Gastrocnemius medialis (tissue), 4 donors: Measurements from ENCODE around the gene FTSJ1. TPM values are rescaled to one million over a fixed set of nuclear protein-coding genes. Genes with fewer than 3 reads are reported as not detected.

Experiments
- ATAC-seq, 2 donors: fragments of 150-250 bp; one replicate each; pipeline ENCODE4 v1.9.1; 2016
- DNase-seq, 2 donors: peaks; one replicate each; pipeline ENCODE4 v3.0.0-alpha.2; 2019
- H3K27ac ChIP-seq, 4 donors: fragments of 200-600 bp; sonication (generic); 1 replicate in 1 of 4; 2 replicates in 3 of 4; pipeline ENCODE4 v1.5.1; 2016 to 2018; ENCODE audit warnings: mild to moderate bottlenecking in 2 of 4, moderate library complexity in 1 of 4
- H3K27me3 ChIP-seq, 3 donors: fragments of 200-600 bp; sonication (generic) in 2 of 3; 1 replicate in 1 of 3; 2 replicates in 2 of 3; pipeline versions ENCODE4 v1.5.1 to v1.6.0; 2016 to 2019; ENCODE audit warnings: mild to moderate bottlenecking in 1 of 3, moderate library complexity in 1 of 3
- H3K36me3 ChIP-seq, 2 donors: fragments of 200-600 bp; sonication (generic) in 1 of 2; one replicate each; pipeline ENCODE4 v1.5.1; 2017 to 2018
- H3K4me1 ChIP-seq, 2 donors: fragments of 200-600 bp; sonication (generic) in 1 of 2; one replicate each; pipeline ENCODE4 v1.5.1; 2016 to 2017; ENCODE audit warnings: mild to moderate bottlenecking in 2 of 2
- H3K4me3 ChIP-seq, 4 donors: fragments of 200-600 bp; sonication (generic) in 3 of 4; 1 replicate in 1 of 4; 2 replicates in 3 of 4; pipeline ENCODE4 v1.5.1; 2016 to 2019; ENCODE audit warnings: mild to moderate bottlenecking in 2 of 4
- H3K9me3 ChIP-seq, 3 donors: fragments of 200-600 bp; sonication (generic) in 2 of 3; 1 replicate in 1 of 3; 2 replicates in 2 of 3; pipeline ENCODE4 v1.5.1; 2016 to 2019
- POLR2A ChIP-seq, 2 donors: fragments of 450-650 bp; IDR thresholded peaks; one replicate each; pipeline ENCODE4 v1.6.1; 2017; ENCODE audit warnings: antibody characterized with exemption in 2 of 2, mild to moderate bottlenecking in 2 of 2, moderate library complexity in 2 of 2
- in situ Hi-C, 4 donors: fragments of 200-750 bp; cut with MboI; loops; one replicate each; pipeline versions ENCODE4 v1.15.0 to v1.8.0; 2017; ENCODE audit warnings: low sequenced_read_pairs in 4 of 4
- intact Hi-C: fragments of 100-400 bp; cut with DNase I; formaldehyde crosslinking; loops from one replicate; pipeline ENCODE4 v1.15.1; 2023; ENCODE audit warnings: low total_unique reads
- total RNA-seq, 4 donors: library from RNA; depleted of rRNA; stranded (reverse); fragments of >200 nt; gene quantifications; one replicate each; pipeline versions ENCODE4 v1.1.0 to v1.2.3, GENCODE V29; 2016
- TF ChIP-seq, protein P1 (sequence below), 5 experiments: fragments of 450-650 bp in 3 of 5; fragments of 200-600 bp in 2 of 5; sonication (generic) in 2 of 5; IDR thresholded peaks in 4 of 5; conservative IDR thresholded peaks in 1 of 5; 1 replicate in 4 of 5; 2 replicates in 1 of 5; pipeline ENCODE4 v1.5.1; 2016 to 2019; ENCODE audit warnings: antibody characterized with exemption in 5 of 5, mild to moderate bottlenecking in 3 of 5, moderate library complexity in 3 of 5

Gene FTSJ1
- total RNA-seq, 4 donors from 2014 or later = 31.4 to 47.7 (median 38.2) TPM

DNA sequence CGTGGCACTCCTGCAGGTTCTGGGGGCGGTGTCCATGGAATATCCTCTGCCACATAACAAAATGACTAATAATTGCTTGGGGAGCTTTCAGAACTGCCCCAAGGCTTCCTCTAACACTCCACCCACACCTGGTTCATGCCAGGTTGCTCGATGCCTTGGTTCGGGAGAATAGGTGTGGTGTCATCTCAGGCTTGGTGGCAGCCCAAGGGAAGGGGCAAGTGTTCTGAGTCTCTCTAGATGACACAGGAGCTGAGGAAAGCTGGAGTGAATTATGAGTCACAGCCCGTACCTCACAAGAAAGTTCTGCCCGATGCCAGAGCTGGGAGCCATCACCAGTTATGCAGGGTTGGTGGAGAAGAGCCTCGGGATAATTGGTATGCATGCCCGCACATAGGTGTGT is 14.7 kb downstream of the FTSJ1 start:
- ATAC-seq (no peak), DNase-seq (no peak)
- H3K27ac ChIP-seq = no peak overlapping the region
- H3K4me1 ChIP-seq = no peaks in the 10 kb centered on the region
- TF ChIP-seq, protein P1, sequence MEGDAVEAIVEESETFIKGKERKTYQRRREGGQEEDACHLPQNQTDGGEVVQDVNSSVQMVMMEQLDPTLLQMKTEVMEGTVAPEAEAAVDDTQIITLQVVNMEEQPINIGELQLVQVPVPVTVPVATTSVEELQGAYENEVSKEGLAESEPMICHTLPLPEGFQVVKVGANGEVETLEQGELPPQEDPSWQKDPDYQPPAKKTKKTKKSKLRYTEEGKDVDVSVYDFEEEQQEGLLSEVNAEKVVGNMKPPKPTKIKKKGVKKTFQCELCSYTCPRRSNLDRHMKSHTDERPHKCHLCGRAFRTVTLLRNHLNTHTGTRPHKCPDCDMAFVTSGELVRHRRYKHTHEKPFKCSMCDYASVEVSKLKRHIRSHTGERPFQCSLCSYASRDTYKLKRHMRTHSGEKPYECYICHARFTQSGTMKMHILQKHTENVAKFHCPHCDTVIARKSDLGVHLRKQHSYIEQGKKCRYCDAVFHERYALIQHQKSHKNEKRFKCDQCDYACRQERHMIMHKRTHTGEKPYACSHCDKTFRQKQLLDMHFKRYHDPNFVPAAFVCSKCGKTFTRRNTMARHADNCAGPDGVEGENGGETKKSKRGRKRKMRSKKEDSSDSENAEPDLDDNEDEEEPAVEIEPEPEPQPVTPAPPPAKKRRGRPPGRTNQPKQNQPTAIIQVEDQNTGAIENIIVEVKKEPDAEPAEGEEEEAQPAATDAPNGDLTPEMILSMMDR (IDR thresholded peaks at IDR 0.05 in 4 of 5, conservative IDR thresholded peaks at IDR 0.05 in 1 of 5) = no peak
- no peak for TF ChIP-seq POLR2A (IDR thresholded peaks at IDR 0.05)
- in situ Hi-C loops (loop anchor here in 1 of 4 donors (25.0 kb wide), 1 partner anchor 403 kb away; no protein-coding TSS in a partner anchor), intact Hi-C loops (no loop called here)
- no peaks in the 10 kb centered on the region for H3K9me3 ChIP-seq
- H3K4me3 ChIP-seq = no peak overlapping the region
- H3K36me3 ChIP-seq = no peaks in the 10 kb centered on the region
- no peaks in the 10 kb centered on the region for H3K27me3 ChIP-seq

DNA sequence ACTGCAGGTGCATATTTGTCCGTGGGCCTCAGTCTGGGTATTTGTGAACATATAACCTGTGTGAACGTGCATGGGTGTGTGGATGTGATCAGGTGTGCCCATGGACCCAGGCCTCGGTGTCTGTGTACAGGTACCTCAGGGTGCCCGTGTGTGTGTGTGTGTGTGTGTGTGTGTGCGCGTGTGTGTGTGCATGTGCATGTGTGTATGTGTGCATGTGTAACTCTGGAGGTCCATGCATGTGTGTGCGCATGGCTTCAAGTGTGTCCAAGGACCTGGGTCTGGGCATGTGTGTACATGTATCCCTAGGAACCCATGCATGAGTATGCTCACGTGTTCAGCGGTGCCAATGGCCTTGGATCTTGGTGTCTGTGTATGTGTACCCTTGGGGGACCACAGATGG is 15.8 kb downstream of the FTSJ1 start:
- intact Hi-C loops (no loop called here), in situ Hi-C loops (loop anchor here in 1 of 4 donors (25.0 kb wide), 1 partner anchor 405 kb away; no protein-coding TSS in a partner anchor)

DNA sequence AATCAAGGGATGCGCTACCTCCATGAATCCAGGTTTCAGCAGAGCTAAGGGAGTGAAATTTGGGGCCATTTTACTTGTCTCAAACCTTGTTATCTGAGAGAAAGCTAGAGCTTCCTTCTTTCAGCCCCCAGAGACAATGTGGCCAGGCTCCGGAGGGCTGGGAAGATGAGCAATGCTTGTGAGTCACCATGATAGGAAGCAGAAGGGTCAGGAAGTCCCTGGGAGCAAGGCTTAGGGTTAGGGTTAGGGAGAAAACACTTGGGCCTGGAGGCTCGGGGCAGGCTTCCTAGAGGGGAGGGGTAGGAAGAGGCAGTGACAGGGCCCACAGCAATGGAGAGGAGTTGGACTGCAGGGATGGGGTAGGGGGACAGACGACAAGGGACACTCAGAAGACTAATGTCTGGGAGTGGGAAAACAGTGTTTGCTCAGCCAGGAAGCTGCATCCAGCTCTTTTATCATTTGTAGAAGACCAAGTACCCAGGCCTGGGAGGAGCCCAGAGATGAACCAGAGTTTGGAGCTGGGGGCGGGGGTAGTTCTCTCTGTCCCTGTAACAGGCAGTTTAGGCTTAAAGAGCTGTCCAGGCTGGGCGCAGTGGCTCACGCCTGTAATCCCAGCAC is 16.4 kb downstream of the FTSJ1 start:
- H3K4me1 ChIP-seq = no peaks in the 10 kb centered on the region

More for the DNA sequence above, 15.8 kb downstream of the FTSJ1 start:
- no peaks in the 10 kb centered on the region for H3K27me3 ChIP-seq
- no peak overlapping the region for H3K4me3 ChIP-seq
- no peak for TF ChIP-seq POLR2A (IDR thresholded peaks at IDR 0.05)
- TF ChIP-seq, protein P1 (IDR thresholded peaks at IDR 0.05 in 4 of 5, conservative IDR thresholded peaks at IDR 0.05 in 1 of 5) = no peak
- ATAC-seq (no peak), DNase-seq (no peak)
- no peaks in the 10 kb centered on the region for H3K9me3 ChIP-seq
- H3K4me1 ChIP-seq = no peaks in the 10 kb centered on the region
- no peak overlapping the region for H3K27ac ChIP-seq
- H3K36me3 ChIP-seq = no peaks in the 10 kb centered on the region

DNA sequence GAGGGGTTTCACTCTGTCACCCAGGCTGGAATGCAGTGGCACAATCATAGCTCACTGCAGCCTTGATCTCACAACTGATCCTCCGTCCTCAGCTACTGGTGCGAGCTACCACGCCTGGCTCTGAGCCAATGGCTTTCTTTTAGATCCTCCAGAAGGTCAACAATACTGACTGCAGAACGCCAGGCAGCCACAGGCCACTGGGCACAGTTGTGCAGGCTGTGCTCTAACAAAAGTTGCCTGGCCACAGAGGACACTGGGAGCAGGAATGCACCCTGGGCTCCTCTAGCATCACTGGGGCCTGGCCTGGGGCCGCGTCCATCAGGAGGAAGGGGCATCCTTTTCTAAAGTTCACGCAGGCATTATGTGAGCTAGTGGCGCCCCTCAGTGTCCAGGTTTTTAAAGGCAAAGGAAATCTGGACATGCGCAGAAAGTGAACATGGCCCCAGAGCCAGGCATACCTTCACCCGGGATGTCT is 17.9 kb downstream of the FTSJ1 start:
- in situ Hi-C loops = loop anchor here in 1 of 4 donors (25.0 kb wide), 1 partner anchor 407 kb away; no protein-coding TSS in a partner anchor
- no peaks in the 10 kb centered on the region for H3K36me3 ChIP-seq
- no peaks in the 10 kb centered on the region for H3K4me1 ChIP-seq
- H3K27me3 ChIP-seq = no peaks in the 10 kb centered on the region
- no peak overlapping the region for H3K4me3 ChIP-seq
- ATAC-seq = no peak
- H3K9me3 ChIP-seq = no peaks in the 10 kb centered on the region
- no peak overlapping the region for H3K27ac ChIP-seq
- DNase-seq = no peak
- TF ChIP-seq POLR2A (IDR thresholded peaks at IDR 0.05) = no peak
- TF ChIP-seq, protein P1 (IDR thresholded peaks at IDR 0.05 in 4 of 5, conservative IDR thresholded peaks at IDR 0.05 in 1 of 5) = no peak
- intact Hi-C loops = no loop called here

More for the DNA sequence above, 16.4 kb downstream of the FTSJ1 start:
- no peaks in the 10 kb centered on the region for H3K36me3 ChIP-seq
- no peaks in the 10 kb centered on the region for H3K9me3 ChIP-seq
- ATAC-seq (no peak), DNase-seq (no peak)
- H3K4me3 ChIP-seq = no peak overlapping the region
- no peak overlapping the region for H3K27ac ChIP-seq
- TF ChIP-seq POLR2A (IDR thresholded peaks at IDR 0.05) = no peak
- TF ChIP-seq, protein P1 (IDR thresholded peaks at IDR 0.05 in 4 of 5, conservative IDR thresholded peaks at IDR 0.05 in 1 of 5) = no peak
- intact Hi-C loops = no loop called here
- no peaks in the 10 kb centered on the region for H3K27me3 ChIP-seq
- in situ Hi-C loops = loop anchor here in 1 of 4 donors (25.0 kb wide), 1 partner anchor 405 kb away; no protein-coding TSS in a partner anchor
